Mesendoderm (in vitro differentiated cells): ENCODE data around the gene CPED1.

ENCODE experiments used
- DNase-seq: peaks from one replicate; pipeline ENCODE4 v3.0.0; 2013
- H2AK5ac ChIP-seq: 2 replicates; pipeline ENCODE4 v1.6.1; 2013; ENCODE audit warnings: low read length, inconsistent platforms
- H2BK120ac ChIP-seq: 2 replicates; pipeline ENCODE4 v1.6.1; 2013; ENCODE audit warnings: low read depth, mild to moderate bottlenecking, low read length, moderate library complexity, mixed read lengths
- H2BK15ac ChIP-seq: replicated peaks from 2 replicates; pipeline ENCODE4 v1.6.1; 2013; ENCODE audit warnings: low read depth, mild to moderate bottlenecking, moderate library complexity
- H2BK5ac ChIP-seq: 2 replicates; pipeline ENCODE4 v1.6.1; 2013; ENCODE audit warnings: low read length, inconsistent platforms
- H3K18ac ChIP-seq: 2 replicates; pipeline ENCODE4 v1.6.1; 2013; ENCODE audit warnings: mild to moderate bottlenecking, low read length, mixed read lengths
- H3K23ac ChIP-seq: one replicate; pipeline ENCODE4 v1.6.1; 2013; ENCODE audit warnings: low read length
- H3K27ac ChIP-seq: 2 replicates; pipeline ENCODE4 v1.5.1; 2013; ENCODE audit warnings: low read depth, mild to moderate bottlenecking, inconsistent platforms, low read length, moderate library complexity
- H3K27me3 ChIP-seq: 2 replicates; pipeline ENCODE4 v1.6.1; 2013; ENCODE audit warnings: low read length, control low read depth, mild to moderate bottlenecking, inconsistent platforms; ENCODE audit not compliant: insufficient read depth, poor library complexity
- H3K36me3 ChIP-seq: 2 replicates; pipeline ENCODE4 v1.6.1; 2013; ENCODE audit warnings: low read length, inconsistent platforms; ENCODE audit not compliant: control insufficient read depth, insufficient read depth
- H3K4ac ChIP-seq: one replicate; pipeline ENCODE4 v1.6.1; 2013; ENCODE audit warnings: low read depth, mild to moderate bottlenecking, low read length, moderate library complexity
- H3K4me1 ChIP-seq: 2 replicates; pipeline ENCODE4 v1.6.1; 2013; ENCODE audit warnings: low read depth, low read length, inconsistent platforms; ENCODE audit not compliant: control insufficient read depth
- H3K4me2 ChIP-seq: 2 replicates; pipeline ENCODE4 v1.6.1; 2013; ENCODE audit warnings: low read length
- H3K4me3 ChIP-seq: 2 replicates; pipeline ENCODE4 v1.5.1; 2013; ENCODE audit warnings: mild to moderate bottlenecking, low read length
- H3K56ac ChIP-seq: one replicate; pipeline ENCODE4 v1.6.1; 2013; ENCODE audit warnings: low read length
- H3K79me1 ChIP-seq: 2 replicates; pipeline ENCODE4 v1.6.1; 2013; ENCODE audit warnings: low read length, inconsistent platforms
- H3K79me2 ChIP-seq: 2 replicates; pipeline ENCODE4 v1.6.1; 2013; ENCODE audit warnings: mild to moderate bottlenecking, low read length; ENCODE audit not compliant: control insufficient read depth, insufficient read depth
- H3K9ac ChIP-seq: 2 replicates; pipeline ENCODE4 v1.6.1; 2013; ENCODE audit warnings: low read length, inconsistent platforms
- H4K5ac ChIP-seq: one replicate; pipeline ENCODE4 v1.6.1; 2013; ENCODE audit warnings: low read length
- H4K8ac ChIP-seq: one replicate; pipeline ENCODE4 v1.6.1; 2013; ENCODE audit warnings: low read depth, mild to moderate bottlenecking, control low read depth, low read length, moderate library complexity
- WGBS: extraction: QIAGEN DNeasy Blood & Tissue Kit; methylation state at CpG from one replicate; pipeline ENCODE4 v1.1.7; 2013; ENCODE audit warnings: low lambda C conversion rate, missing lambda C conversion rate; ENCODE audit not compliant: insufficient coverage; ENCODE audit errors: extremely low coverage; 5-methylcytosine and 5-hydroxymethylcytosine counted together

Gene CPED1

GRCh38 chr7:121008816-121009215 is 20.3 kb downstream of the CPED1 start:
- Histone ChIP-seq H4K8ac (no peak overlapping the region), H3K36me3 (no peaks in the 10 kb centered on the region), H3K4me2 (no peak overlapping the region), H3K4ac (no peak overlapping the region), H3K23ac (no peak overlapping the region), H3K18ac (no peak overlapping the region), H3K9ac (no peak overlapping the region), H2BK15ac (no peak overlapping the region), H2BK120ac (no peak overlapping the region), H4K5ac (no peak overlapping the region), H3K79me1 (no peaks in the 10 kb centered on the region), H2AK5ac (no peak overlapping the region), H3K56ac (no peak overlapping the region), H3K27me3 (no peaks in the 10 kb centered on the region), H3K4me1 (peaks cover 4% of the 10 kb centered on the region), H2BK5ac (no peak overlapping the region), H3K4me3 (no peak overlapping the region), H3K79me2 (no peaks in the 10 kb centered on the region), H3K27ac (no peak overlapping the region)
- DNase-seq, result no peak
- no CpG with 5 or more reads among the region's 2 CpGs for WGBS

GRCh38 chr7:121011401-121011800 is 22.9 kb downstream of the CPED1 start:
- H3K23ac ChIP-seq, result no peak overlapping the region
- no peak overlapping the region for H3K4me2 ChIP-seq
- H3K27me3 ChIP-seq, result no peaks in the 10 kb centered on the region
- H4K5ac ChIP-seq, result no peak overlapping the region
- no peak overlapping the region for H2BK5ac ChIP-seq
- no peak overlapping the region for H3K9ac ChIP-seq
- H3K4me3 ChIP-seq, result no peak overlapping the region
- H3K36me3 ChIP-seq, result no peaks in the 10 kb centered on the region
- H3K79me2 ChIP-seq, result no peaks in the 10 kb centered on the region
- H3K4me1 ChIP-seq, result peaks cover 4% of the 10 kb centered on the region
- no peak overlapping the region for H3K27ac ChIP-seq
- no peak overlapping the region for H4K8ac ChIP-seq
- H2AK5ac ChIP-seq, result no peak overlapping the region
- no peak overlapping the region for H2BK120ac ChIP-seq
- H3K4ac ChIP-seq, result no peak overlapping the region
- H2BK15ac ChIP-seq, result no peak overlapping the region
- WGBS, result no CpG with 5 or more reads among the region's 1 CpG
- H3K18ac ChIP-seq, result no peak overlapping the region
- H3K79me1 ChIP-seq, result no peaks in the 10 kb centered on the region
- no peak overlapping the region for H3K56ac ChIP-seq
- DNase-seq, result no peak

DNA sequence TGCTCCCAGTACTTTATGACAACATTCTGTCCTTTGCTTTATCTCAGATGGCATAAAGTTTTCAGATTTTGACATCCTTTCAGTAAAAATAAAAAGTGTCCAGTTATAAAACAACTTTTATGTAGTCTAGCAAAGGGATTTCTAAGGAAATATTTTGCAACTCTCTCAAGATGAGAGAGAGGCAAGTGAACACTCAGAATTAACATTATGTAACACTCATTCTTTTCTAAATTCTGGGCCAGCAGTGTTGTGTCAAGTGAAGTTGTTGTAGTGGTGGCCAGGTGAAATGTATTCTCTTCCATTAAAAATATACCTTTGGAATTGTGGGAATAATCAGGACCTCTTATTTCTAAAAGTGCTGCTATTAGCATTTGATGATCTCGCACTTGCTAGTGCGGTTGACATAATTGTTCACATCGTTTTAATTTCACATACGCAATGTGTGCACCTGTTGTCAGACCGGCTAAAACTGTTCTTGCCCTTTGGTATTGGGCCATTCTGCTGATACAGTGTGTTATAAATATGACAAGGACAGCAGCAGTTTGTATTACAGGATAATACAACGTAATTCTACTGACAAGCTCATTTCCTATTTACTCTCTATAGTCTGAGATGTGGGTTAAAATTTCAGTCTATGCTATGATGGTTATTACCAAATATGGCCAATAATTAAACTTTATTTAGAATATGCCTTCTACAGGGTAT is 23.8 kb downstream of the CPED1 start:
- H3K36me3 ChIP-seq, result no peaks in the 10 kb centered on the region
- DNase-seq, result no peak

GRCh38 chr7:121012919-121013318 is 24.4 kb downstream of the CPED1 start:
- WGBS, result no CpG with 5 or more reads among the region's 2 CpGs
- Histone ChIP-seq H3K79me2 (no peaks in the 10 kb centered on the region), H3K4me2 (no peak overlapping the region), H3K9ac (no peak overlapping the region), H2BK15ac (no peak overlapping the region), H4K8ac (no peak overlapping the region), H3K79me1 (no peaks in the 10 kb centered on the region), H2BK5ac (no peak overlapping the region), H2AK5ac (no peak overlapping the region), H3K27me3 (no peaks in the 10 kb centered on the region), H4K5ac (no peak overlapping the region), H3K56ac (no peak overlapping the region), H2BK120ac (no peak overlapping the region), H3K27ac (no peak overlapping the region), H3K4ac (no peak overlapping the region), H3K23ac (no peak overlapping the region), H3K36me3 (no peaks in the 10 kb centered on the region), H3K4me3 (no peak overlapping the region), H3K18ac (no peak overlapping the region), H3K4me1 (no peaks in the 10 kb centered on the region)
- no peak for DNase-seq

More for the DNA sequence above, 23.8 kb downstream of the CPED1 start:
- H3K23ac ChIP-seq, result no peak overlapping the region
- H3K4me1 ChIP-seq, result no peaks in the 10 kb centered on the region
- no peak overlapping the region for H3K9ac ChIP-seq
- H3K56ac ChIP-seq, result no peak overlapping the region
- H3K18ac ChIP-seq, result no peak overlapping the region
- no peak overlapping the region for H4K8ac ChIP-seq
- no peak overlapping the region for H2BK120ac ChIP-seq
- H4K5ac ChIP-seq, result no peak overlapping the region
- no peak overlapping the region for H2AK5ac ChIP-seq
- H3K4ac ChIP-seq, result no peak overlapping the region
- H3K79me1 ChIP-seq, result no peaks in the 10 kb centered on the region
- H2BK5ac ChIP-seq, result no peak overlapping the region
- H3K4me2 ChIP-seq, result no peak overlapping the region
- H3K27me3 ChIP-seq, result no peaks in the 10 kb centered on the region
- no peak overlapping the region for H2BK15ac ChIP-seq
- no peaks in the 10 kb centered on the region for H3K79me2 ChIP-seq
- H3K4me3 ChIP-seq, result no peak overlapping the region
- no CpG with 5 or more reads among the region's 6 CpGs for WGBS
- no peak overlapping the region for H3K27ac ChIP-seq

- Histone ChIP-seq H2AK5ac (no peak overlapping the region), H3K56ac (no peak overlapping the region), H3K4ac (no peak overlapping the region), H3K79me1 (no peaks in the 10 kb centered on the region), H3K4me2 (no peak overlapping the region), H3K23ac (no peak overlapping the region), H3K27ac (no peak overlapping the region), H4K5ac (no peak overlapping the region), H3K4me1 (no peaks in the 10 kb centered on the region), H3K4me3 (no peak overlapping the region), H3K9ac (no peak overlapping the region), H3K79me2 (no peaks in the 10 kb centered on the region), H3K18ac (no peak overlapping the region), H3K36me3 (no peaks in the 10 kb centered on the region), H2BK120ac (no peak overlapping the region), H2BK5ac (no peak overlapping the region), H2BK15ac (no peak overlapping the region), H4K8ac (no peak overlapping the region), H3K27me3 (no peaks in the 10 kb centered on the region)
- no peak for DNase-seq
- no CpG with 5 or more reads among the region's 4 CpGs for WGBS
Measured at GRCh38 chr7:121015560-121015959, 27.0 kb downstream of the CPED1 start.

DNA sequence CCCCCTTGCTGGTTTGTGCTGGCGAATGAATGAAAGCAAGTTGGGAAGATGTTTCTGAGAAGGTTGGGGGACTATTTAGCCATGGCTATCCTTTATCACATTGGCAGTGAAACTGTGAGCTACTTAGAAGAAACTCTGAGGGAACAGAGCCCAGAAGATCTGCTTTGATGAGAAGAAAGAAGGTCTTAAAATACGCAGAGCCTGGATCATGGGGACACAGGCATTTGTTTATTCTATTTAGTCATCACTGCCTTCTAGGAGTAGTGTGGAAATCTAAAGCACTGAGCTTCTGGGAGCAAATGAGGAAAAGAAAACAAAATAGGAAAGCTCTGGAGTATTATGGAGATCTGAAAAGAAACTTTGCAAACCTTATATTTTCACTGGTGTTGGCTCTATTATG is 28.5 kb downstream of the CPED1 start:
- H4K5ac ChIP-seq, result no peak overlapping the region
- H2AK5ac ChIP-seq, result no peak overlapping the region
- no peaks in the 10 kb centered on the region for H3K79me1 ChIP-seq
- no peak overlapping the region for H3K4ac ChIP-seq
- H3K56ac ChIP-seq, result no peak overlapping the region
- no peak overlapping the region for H2BK5ac ChIP-seq
- H3K18ac ChIP-seq, result no peak overlapping the region
- H4K8ac ChIP-seq, result no peak overlapping the region
- H2BK120ac ChIP-seq, result no peak overlapping the region
- H3K23ac ChIP-seq, result no peak overlapping the region
- no peaks in the 10 kb centered on the region for H3K4me1 ChIP-seq
- no CpG with 5 or more reads among the region's 2 CpGs for WGBS
- H3K79me2 ChIP-seq, result no peaks in the 10 kb centered on the region
- DNase-seq, result no peak
- H3K9ac ChIP-seq, result no peak overlapping the region
- no peak overlapping the region for H3K27ac ChIP-seq
- H3K4me2 ChIP-seq, result no peak overlapping the region
- no peak overlapping the region for H2BK15ac ChIP-seq
- H3K36me3 ChIP-seq, result no peaks in the 10 kb centered on the region
- H3K27me3 ChIP-seq, result no peaks in the 10 kb centered on the region
- H3K4me3 ChIP-seq, result no peak overlapping the region
